ENCODE measurements around the gene OR1A1. TPM values are rescaled to one million over a fixed set of nuclear protein-coding genes. Genes with fewer than 3 reads are reported as not detected.
"Not testable (repeated sequence)": the region's sequence is repeated elsewhere in the genome, so short reads cannot be mapped to it uniquely, and the experiment has no call there.

OR1A1 gene, protein sequence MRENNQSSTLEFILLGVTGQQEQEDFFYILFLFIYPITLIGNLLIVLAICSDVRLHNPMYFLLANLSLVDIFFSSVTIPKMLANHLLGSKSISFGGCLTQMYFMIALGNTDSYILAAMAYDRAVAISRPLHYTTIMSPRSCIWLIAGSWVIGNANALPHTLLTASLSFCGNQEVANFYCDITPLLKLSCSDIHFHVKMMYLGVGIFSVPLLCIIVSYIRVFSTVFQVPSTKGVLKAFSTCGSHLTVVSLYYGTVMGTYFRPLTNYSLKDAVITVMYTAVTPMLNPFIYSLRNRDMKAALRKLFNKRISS
- not detected for total RNA-seq

DNA sequence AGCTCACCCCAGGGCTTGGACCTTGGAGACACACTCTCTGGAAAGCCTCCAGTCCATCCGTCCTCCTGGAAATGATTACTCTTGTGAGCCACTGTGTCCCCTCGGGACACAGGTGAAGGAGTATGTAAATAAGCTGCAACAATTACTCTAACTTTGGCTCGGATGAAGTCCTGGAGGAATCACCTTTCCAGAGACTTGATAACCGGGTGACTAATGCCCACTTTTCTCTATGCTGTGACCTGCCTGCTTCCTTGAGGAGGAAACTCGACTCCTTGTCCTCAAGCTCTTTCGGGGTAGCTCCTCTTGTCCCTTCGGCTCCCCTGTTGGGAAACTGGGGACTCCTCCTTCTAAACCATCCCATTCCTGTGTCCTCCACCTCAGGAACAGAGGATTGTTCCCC is at the start of gene OR1A1:
Gene OR1A1, plus strand, starts transcription at position 301 of the 400 bp plus-strand sequence. CDS start 7,954 bp downstream, outside the sequence.
- DNase-seq: no peak

DNA sequence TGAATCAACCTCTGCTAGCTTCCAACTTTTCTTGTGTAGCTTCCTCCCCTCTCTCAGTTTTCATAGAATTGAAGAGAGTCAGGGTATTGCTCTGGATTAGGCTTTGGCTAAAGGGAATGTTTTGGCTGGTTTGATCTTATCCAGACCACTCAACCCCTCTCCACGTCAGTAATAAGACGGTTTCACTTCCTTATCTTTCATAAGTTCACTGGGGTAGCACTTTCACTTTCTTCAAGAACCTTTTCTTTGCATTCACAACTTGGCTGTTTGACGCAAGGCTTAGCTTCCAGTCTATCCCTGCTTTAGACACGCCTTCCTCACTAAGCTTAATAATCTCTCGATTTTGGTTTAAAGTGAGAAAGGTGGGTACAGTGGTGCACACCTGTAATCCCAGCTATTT is 39.9 kb upstream of the OR1A1 start:
- DNase-seq: no peak

DNA sequence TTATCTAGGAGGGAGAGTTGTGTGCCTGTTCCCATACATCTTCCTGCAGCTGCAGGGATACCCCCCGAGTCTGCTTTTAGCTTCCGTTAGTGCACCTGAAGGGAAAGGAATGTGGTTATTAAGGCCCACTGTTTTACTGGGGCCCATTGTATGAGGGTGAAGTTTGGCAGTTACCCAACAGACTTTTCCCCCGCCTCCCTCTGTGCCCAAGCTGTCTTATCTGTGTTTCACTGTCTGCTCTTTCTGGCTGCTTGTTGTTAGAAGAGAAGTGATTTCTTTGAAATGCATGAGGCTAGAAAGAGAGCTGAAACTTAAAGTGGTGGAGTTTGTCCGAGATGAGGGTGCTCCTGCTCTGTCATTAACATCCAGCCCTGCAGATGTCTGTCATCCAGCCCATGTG is 17.5 kb upstream of the OR1A1 start:
- no peak for DNase-seq

DNA sequence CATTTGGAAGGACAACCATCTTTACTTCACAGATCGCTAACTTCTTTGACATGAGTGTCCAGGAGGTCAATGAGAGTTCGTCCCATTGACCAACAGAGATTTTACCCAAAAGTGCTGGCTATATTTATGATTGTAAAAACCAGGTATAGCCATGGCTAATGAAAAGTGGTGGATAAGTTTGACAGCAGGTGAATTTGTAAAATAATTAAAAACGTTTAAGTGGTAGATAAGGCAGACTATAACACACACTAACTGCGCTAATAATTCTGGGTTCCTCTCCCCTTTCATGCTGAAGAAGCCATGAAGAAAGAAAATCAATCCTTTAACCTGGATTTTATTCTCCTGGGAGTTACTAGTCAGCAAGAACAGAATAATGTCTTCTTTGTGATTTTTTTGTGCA is 10.2 kb upstream of the OR1A1 start, which contains the start of gene OR1A2:
Gene OR1A2, plus strand, starts transcription at position 301 of the 400 bp plus-strand sequence. Its CDS starts 0 bp downstream, at position 301.
- DNase-seq: no peak

DNA sequence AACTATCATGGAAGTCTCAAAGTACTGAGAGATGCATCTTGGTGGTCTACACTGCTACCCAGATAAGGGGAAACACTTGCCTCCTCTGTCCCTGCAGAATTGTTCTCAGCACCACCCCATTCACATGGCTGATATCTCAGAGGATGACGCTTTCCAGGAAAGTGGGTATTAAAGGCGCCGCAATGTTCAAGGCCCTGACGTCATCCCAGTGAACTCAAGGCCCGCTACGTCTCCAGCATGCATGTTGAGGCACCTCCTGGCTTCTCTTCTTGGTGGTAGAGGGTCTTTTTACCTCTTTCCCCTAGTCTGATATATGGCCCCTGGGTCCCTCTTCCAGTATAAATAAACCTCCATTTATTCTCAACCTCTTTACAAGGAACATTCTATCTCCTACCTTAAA is 1.0 kb downstream of the OR1A1 start:
- DNase-seq: no peak

DNA sequence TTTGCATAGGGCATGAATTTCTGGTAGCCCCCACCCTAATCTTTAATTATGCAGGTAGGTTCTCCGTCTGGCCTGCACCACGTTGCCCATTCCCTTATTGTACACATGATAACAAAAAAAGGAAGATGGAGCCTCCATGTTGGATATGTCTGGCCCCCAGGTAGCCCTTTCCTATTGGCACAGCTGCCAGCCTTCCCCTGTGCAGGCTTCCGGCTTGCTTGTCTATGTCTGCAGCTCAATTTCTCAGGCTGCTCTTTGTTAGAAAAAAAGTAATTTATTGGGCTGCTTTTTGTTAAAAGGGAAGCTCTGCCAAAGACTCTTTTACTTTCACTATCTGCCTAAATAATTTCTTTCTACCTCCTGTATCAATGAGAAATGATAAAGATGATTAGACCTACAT is 5.5 kb downstream of the OR1A1 start:
- DNase-seq: no peak

DNA sequence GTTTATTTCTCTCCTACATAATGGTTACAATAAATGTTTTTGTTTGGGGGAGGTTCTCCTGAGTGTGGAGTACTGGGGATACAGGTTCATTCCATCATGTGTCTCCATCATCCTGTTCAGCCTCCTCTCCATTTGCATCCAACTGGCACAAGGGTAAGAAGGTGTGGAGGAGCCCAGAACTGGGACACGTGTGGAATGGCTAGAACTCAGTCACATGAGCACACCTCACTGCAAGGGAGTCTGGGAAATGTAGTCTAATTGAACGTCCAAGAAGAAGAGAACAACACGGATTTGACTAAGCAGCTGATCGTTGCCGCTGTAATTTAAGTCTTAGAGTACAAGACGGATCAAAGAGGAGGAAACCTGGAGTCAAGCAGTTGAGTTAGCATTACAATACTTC is 6.1 kb downstream of the OR1A1 start:
- no peak for DNase-seq

DNA sequence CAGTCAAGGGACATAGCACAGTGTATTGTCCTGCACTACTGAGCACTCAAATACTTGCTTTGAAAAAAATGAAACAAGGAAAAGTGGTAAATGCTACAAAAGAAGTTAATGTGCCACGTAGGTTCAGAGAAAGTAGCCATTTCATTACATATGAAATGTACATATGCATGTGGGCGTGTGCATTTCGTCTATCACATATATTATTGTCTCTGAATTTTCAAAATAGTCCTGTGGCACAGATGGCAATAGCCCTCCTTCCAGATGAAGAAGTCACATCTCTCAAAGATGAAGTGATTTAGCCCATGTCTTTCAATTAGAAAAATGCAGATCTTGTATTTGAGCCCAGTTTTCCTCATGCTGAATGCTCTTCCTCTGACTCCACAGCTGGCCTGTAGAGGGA is 12.5 kb downstream of the OR1A1 start:
- DNase-seq: not testable (repeated sequence)

DNA sequence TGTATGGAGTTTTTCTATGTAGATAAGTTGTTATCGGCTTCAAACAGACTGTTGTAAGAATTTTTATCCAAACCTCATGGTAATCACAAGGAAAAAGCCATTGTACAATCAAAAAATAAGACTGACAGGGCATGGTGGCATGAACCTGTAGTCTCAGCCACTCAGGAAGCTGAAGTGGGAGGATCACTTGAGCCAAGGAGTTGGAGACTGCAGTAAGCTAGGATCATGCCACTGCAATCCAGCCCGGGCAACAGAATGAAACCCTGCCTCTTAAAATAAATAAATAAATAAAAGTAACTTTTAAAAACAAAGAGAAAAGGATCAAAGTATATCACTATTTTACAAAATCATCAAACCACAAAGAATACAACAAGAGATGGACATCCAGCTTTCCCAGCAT is 14.4 kb downstream of the OR1A1 start:
- DNase-seq: no peak

DNA sequence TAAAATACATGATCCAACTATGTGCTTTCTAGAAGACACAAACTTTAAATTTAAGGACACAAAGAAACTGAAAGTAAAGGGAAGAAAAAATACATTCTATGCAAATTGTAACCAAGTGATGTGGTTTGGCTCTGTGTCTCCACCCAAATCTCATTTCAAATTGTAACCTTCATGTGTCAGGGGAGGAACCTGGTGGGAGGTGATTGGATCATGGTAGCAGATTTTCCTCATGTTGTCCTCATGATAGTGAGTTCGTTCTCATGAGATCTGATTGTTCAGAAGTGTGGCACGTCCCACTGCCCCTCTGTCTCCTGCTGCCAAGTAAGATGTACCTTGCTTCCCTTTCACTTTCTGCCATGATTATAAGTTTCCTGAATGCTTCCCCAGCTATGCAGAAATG is 15.0 kb downstream of the OR1A1 start:
- no peak for DNase-seq

DNA sequence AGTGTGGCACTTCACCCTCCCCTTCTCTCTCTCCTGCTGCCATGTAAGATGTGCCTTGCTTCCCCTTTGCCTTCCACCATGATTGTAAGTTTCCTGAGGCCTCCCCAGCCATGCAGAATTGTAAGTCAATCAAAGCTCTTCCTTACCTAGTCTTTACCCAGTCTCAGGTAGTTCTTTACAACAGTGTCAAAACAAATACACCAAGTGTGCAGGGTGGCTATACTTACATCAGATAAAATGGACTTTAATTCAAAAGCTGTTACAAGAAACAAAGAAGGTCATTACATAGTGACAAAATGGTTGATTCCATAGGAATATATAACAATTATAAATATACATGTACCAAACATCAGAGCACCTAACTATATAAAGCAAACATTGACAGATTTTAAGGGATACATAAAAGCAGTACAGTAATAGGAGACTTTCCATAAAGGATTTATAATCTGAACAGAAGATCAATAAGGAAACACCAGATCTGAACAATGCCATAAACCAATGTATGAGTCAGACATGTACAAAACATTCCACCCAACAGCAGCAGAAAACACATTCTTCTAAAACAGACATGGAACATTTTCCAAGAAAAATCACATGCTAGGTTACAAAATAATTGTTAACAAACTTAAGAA is 17.4 kb downstream of the OR1A1 start:
- not testable (repeated sequence) for DNase-seq

DNA sequence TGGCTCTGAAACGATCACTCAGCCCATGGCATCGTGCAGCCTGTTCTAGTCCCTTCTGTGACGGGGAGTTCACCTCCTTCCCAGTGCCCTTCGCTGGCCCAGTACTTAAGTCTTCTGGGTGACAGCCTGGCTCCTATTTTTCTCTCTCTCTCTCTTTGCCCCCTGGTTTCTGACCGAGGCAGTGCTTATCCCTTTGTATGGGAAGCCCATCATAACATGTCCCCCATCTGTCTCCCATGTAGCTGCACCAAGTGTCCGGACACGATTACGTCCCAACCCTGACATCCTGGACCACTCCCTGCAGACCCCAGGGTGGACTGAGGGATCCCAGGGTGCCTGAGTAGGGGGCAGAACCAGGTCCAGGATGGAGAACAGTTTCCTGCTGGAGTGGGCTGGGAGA is 24.8 kb downstream of the OR1A1 start:
- DNase-seq: not testable (repeated sequence)

DNA sequence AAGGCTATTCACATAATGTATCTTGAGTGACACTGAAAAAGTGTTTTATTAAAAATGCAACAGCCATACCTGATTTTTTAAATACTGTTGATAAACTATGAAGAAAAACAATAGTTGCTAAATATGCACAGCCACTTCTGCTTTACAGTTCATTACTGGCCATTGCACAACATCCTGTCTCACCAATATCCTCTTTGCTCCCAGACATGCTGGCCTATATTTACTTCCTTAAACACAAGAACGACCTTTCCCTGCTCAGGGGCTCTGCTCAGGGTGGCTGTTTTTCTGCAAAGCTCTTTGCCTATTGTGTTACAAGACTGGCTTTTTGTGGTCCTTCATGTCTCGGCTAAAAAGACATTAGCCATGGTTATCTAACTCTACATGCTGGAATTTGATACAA is 31.2 kb downstream of the OR1A1 start:
- DNase-seq: not testable (repeated sequence)

DNA sequence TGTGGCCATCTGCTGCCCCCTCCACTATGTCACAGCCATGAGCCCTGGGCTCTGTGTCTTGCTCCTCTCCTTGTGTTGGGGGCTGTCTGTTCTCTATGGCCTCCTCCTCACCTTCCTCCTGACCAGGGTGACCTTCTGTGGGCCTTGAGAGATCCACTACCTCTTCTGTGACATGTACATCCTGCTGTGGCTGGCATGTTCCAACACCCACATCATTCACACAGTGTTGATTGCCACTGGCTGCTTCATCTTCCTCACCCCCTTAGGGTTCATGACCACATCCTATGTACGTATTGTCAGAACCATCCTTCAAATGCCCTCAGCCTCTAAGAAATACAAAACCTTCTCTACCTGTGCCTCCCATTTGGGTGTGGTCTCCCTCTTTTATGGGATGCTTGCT is 33.6 kb downstream of the OR1A1 start:
- not testable (repeated sequence) for DNase-seq

DNA sequence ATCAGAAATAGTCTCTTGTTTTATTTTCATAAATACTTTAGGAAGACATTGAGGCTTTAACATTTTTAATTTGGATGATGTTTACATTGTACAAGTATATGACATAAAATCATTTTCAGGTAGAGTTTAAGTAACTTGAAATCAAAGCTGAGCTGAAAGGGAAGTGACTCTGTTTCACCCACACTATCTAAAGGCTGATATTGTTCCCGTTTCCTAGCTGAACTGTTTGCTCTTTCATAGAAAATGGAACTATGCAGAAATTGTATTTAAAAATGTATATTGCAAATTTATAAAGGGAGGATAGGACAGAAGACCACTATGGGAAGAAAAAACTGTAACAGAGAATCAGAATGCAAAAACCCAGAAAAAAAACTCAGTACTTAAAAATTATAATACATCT is 37.4 kb downstream of the OR1A1 start:
- DNase-seq: not testable (repeated sequence)

DNA sequence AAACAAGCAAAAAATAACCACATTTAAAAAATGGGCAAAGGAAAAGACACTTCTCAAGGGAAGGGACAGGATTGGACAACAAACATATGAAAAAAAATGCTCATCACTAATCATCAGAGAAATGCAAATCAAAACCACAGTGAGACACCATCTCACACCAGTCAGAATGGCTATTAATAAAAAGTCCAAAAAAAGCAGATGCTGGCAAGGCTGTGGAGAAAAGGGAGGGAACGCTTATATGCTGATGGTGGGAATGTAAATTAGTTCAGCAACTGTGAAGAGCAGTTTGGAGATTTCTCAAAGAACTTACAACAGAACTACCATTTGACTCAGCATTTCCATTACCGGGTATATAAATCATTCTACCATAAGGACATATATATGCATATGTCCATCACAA is 41.5 kb downstream of the OR1A1 start:
- DNase-seq: not testable (repeated sequence)

DNA sequence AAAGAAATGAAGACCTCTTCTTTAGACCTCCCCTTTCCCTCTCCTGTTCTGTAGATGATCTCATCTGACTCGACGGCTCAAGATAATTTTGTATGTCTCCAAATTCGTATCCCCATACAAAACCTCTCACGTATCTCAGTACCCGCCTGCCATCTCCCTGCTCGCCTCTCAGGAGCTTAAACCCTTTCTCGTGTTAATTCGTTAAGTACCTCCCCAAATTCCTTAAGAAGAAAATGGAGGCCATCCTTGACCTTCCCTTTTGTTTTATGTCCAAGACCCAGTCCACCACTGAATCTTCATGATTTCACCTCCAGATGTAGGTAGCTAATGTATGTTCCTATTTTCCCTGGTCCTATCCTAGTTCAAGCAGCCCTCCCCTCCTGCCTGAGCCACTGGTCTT is 49.1 kb downstream of the OR1A1 start:
- DNase-seq: no peak

DNA sequence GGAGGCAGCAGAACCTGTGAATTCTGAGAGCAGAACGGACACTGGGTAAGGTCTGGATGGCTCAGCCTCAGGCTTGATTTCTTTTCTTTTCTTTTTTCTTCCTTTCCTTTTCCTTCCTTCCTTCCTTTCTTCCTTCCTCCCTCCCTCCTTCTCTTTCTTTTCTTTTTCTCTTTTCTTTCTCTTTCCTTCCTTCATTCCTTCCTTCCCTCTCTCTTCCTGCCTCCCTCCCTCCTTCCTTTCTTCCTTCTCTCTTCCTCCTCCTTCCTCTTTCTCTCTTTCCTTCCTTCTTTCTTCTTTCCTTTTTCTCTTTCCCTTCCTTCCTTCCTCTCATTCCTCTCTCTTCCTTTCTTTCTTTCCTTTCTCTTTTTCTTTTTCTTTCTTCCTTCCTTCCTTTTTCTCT is 52.7 kb downstream of the OR1A1 start:
- DNase-seq: no peak

DNA sequence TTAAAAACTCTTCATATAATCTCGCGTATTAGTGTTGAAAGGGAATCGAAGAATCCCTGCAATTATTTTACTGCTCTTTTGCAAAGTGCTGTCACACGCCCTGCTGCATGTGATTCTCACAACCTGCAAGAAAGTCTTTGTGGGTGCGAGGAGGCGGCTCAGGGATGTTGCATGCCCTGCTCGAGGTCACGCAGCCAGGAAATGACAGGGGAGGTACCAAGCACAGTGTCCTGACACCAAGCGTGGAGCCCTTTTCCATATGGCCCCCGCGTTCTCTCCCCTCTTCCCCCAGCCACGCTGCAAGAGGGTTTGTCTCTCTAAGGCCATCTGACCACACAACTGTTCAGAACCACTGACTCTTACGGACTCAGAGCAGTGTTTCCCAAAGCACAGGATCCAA is 53.1 kb downstream of the OR1A1 start:
- DNase-seq: no peak

Data from effector CD4-positive, alpha-beta T cell (primary cell).